ENCODE measurements around the gene VWA1. TPM values are rescaled to one million over a fixed set of nuclear protein-coding genes. Genes with fewer than 3 reads are reported as not detected.

Gene VWA1
- total and polyA plus RNA-seq, 4 donors: 18.3 to 81.3 (median 32.2) TPM

DNA sequence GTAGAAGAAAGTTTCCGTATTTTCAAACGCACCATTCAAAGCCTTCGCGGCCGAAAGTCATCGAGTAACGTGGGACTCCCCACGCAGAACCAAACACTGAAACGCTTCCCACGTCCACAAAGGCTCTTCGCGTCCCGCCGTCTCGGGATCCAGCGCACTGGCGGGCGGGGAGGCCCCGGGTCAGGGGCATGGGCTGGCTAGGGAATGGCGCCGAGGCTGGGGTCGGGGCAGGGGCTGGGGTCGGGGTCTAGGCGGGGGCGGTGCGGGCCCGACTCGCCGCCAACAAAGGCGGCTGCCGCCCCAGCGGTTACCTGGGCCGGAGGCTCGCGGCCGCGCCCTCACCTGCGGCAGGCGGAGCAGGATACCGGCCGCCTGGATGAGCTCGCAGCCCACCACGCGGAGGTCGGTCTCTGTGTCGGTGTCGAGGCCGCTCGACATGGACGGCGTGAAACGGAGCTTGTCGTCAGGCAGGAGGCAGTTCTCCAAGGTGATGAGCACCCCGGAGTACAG, 36.8 kb upstream of the VWA1 start:
- H3K27ac ChIP-seq (ENCODE audit: low read depth in 1 of 2, low read length in 2 of 2): peak overlapping the region; percentile 73 to 75
- no peaks in the 10 kb centered on the region for H3K27me3 ChIP-seq (ENCODE audit: control insufficient read depth in 4 of 4, insufficient read depth in 4 of 4, low read length in 3 of 4)
- no peak for TF ChIP-seq HNF4G (IDR thresholded peaks at IDR 0.05)
- TF ChIP-seq ZBTB33 (IDR thresholded peaks at IDR 0.05): no peak
- no peak for TF ChIP-seq FOXA1 (IDR thresholded peaks at IDR 0.05)
- no peak for TF ChIP-seq REST (IDR thresholded peaks at IDR 0.05)
- no peak for TF ChIP-seq JUND (IDR thresholded peaks at IDR 0.05)
- no peak for TF ChIP-seq ATF3 (IDR thresholded peaks at IDR 0.05)
- TF ChIP-seq YY1 (IDR thresholded peaks at IDR 0.05): no peak
- TF ChIP-seq RXRA (IDR thresholded peaks at IDR 0.05): no peak
- TF ChIP-seq FOXA2 (IDR thresholded peaks at IDR 0.05): no peak
- no peak for TF ChIP-seq GABPA (IDR thresholded peaks at IDR 0.05 in 1 of 2, conservative IDR thresholded peaks at IDR 0.05 in 1 of 2)
- TF ChIP-seq EGR1 (IDR thresholded peaks at IDR 0.05; ENCODE audit: low read depth in 2 of 2): no peak
- peaks cover 4 to 52% (median 43%) of the 10 kb centered on the region in 4 donors for H3K4me1 ChIP-seq (ENCODE audit: control insufficient read depth in 4 of 4, insufficient read depth in 4 of 4, low read length in 3 of 4)
- DNase-seq (ENCODE audit: low spot score): no peak
- under 1% methylated on average over 54 of the region's 54 CpGs for WGBS
- no peaks in the 10 kb centered on the region for H3K9me3 ChIP-seq (ENCODE audit: control insufficient read depth in 4 of 4, low read length in 3 of 4)
- H3K36me3 ChIP-seq (ENCODE audit: control insufficient read depth in 4 of 4, insufficient read depth in 3 of 4, low read depth in 1 of 4, low read length in 3 of 4): peaks cover 17 to 36% (median 25%) of the 10 kb centered on the region in 4 donors
- peak overlapping the region; percentile 46 to 72 for H3K9ac ChIP-seq (ENCODE audit: low read depth in 1 of 2, low read length in 2 of 2)
- peak overlapping the region; percentile 92 to 96 (median 96) for H3K4me3 ChIP-seq (ENCODE audit: low read depth in 1 of 3, low read length in 3 of 3)

- H3K9me3 ChIP-seq (ENCODE audit: control insufficient read depth in 4 of 4, low read length in 3 of 4): no peaks in the 10 kb centered on the region
- under 1% methylated on average over 86 of the region's 86 CpGs for WGBS
- peak within 1 kb of the TSS; percentile 75 to 82 for H3K9ac ChIP-seq (ENCODE audit: low read depth in 1 of 2, low read length in 2 of 2)
- peak; percentile 99 for DNase-seq (ENCODE audit: low spot score)
- TF ChIP-seq GABPA (IDR thresholded peaks at IDR 0.05 in 1 of 2, conservative IDR thresholded peaks at IDR 0.05 in 1 of 2) (peak; percentile 57 to 92), RAD21 (IDR thresholded peaks at IDR 0.05) (peak in 1 of 2 donors; percentile 60), HNF4A (conservative IDR thresholded peaks at IDR 0.05) (no peak), ATF3 (IDR thresholded peaks at IDR 0.05) (no peak), SP1 (IDR thresholded peaks at IDR 0.05) (peak; percentile 94), RXRA (IDR thresholded peaks at IDR 0.05) (no peak), REST (IDR thresholded peaks at IDR 0.05) (no peak), EGR1 (IDR thresholded peaks at IDR 0.05; ENCODE audit: low read depth in 2 of 2) (no peak), YY1 (IDR thresholded peaks at IDR 0.05) (peak; percentile 91)
- TF ChIP-seq, protein P1, sequence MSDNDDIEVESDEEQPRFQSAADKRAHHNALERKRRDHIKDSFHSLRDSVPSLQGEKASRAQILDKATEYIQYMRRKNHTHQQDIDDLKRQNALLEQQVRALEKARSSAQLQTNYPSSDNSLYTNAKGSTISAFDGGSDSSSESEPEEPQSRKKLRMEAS (IDR thresholded peaks at IDR 0.05): no peak
- TF ChIP-seq, protein P2, sequence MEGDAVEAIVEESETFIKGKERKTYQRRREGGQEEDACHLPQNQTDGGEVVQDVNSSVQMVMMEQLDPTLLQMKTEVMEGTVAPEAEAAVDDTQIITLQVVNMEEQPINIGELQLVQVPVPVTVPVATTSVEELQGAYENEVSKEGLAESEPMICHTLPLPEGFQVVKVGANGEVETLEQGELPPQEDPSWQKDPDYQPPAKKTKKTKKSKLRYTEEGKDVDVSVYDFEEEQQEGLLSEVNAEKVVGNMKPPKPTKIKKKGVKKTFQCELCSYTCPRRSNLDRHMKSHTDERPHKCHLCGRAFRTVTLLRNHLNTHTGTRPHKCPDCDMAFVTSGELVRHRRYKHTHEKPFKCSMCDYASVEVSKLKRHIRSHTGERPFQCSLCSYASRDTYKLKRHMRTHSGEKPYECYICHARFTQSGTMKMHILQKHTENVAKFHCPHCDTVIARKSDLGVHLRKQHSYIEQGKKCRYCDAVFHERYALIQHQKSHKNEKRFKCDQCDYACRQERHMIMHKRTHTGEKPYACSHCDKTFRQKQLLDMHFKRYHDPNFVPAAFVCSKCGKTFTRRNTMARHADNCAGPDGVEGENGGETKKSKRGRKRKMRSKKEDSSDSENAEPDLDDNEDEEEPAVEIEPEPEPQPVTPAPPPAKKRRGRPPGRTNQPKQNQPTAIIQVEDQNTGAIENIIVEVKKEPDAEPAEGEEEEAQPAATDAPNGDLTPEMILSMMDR (IDR thresholded peaks at IDR 0.05; ENCODE audit: low read depth, low read length, missing input control): peak; percentile 59
- H3K4me1 ChIP-seq (ENCODE audit: control insufficient read depth in 4 of 4, insufficient read depth in 4 of 4, low read length in 3 of 4): peaks cover 4 to 52% (median 43%) of the 10 kb centered on the region in 4 donors
- H3K4me3 ChIP-seq (ENCODE audit: low read depth in 1 of 3, low read length in 3 of 3): peak within 1 kb of the TSS; percentile 92 to 99 (median 96)
- H3K36me3 ChIP-seq (ENCODE audit: control insufficient read depth in 4 of 4, insufficient read depth in 3 of 4, low read depth in 1 of 4, low read length in 3 of 4): peaks cover 14 to 31% (median 23%) of the 10 kb centered on the region in 4 donors
- no peaks in the 10 kb centered on the region for H3K27me3 ChIP-seq (ENCODE audit: control insufficient read depth in 4 of 4, insufficient read depth in 4 of 4, low read length in 3 of 4)
- peak within 1 kb of the TSS; percentile 73 to 75 for H3K27ac ChIP-seq (ENCODE audit: low read depth in 1 of 2, low read length in 2 of 2)
Observed at GRCh38 chr1:1399187-1399871, 36.2 kb upstream of the VWA1 start, which contains the start of gene CCNL2. CCNL2 (minus strand) TSS chr1:1399335; CDS start chr1:1399306, 29 bp downstream.

All from liver (tissue), 9 donors.